HuH-7.5 (cell line): ENCODE data around the gene CMTM8.

Experiments used
- DNase-seq: peaks from one replicate; pipeline ENCODE4 v3.0.0; 2011; ENCODE audit warnings: low spot score

Gene CMTM8

DNA sequence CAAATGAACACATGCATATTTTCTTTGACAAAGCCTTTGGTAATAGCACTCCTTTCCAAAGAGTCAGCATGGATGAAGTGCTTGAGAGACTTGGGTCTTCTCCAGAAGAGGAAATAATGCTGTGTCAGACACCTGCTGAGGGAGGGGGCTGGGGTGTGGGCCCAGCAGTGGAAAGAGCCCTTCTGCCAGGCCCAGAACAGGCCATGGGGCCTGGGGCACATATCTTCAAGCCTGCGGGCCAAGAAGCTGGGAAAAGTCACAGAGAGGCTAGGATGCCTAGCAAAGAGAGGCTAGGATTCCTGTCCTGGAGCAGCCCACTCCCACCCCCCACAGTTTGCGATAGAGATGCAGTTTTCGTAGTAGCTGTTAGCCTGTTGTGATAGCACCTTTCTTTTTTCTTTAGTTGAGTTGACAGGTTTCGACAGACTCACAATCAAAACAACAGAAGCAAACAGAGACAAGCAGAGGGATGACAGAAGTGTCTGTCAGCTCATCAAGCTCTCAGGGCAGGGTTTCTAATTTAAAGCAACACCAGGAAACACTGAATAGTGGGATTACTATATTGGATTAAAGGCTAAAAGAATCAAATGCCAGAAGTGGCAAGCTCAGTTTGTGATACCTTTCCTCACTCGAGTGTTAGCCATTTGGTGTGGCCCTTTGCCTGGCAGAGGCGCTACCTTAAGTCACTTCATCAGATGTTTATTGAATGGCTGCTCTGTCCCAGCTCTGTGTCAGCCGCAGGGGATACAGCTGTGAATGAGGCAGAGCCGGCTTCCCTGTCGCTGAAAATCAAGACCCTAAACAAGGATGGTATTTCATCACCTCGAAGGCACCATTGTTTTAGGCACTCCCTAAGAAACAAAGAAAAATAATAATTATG, 172.1 kb downstream of the CMTM8 start:
- DNase-seq = no peak

DNA sequence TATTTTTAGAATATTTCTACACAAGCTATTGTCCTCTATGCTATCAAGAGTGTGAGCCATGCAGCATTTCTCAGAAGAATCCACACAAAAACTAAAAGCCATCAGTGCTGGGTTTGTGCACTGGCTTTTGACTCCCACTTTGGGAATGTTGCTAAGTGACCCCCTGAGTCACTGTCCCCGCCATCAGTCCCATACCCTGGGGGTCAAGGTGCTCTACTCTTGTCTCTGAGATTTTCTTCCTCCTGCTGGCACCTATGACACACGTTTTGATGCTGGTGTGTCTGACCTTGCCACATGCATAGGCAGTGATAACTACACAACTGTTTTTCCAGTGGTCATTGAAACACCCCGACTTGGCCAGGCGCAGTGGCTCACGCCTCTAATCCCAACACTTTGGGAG, 173.0 kb downstream of the CMTM8 start:
- DNase-seq = no peak

DNA sequence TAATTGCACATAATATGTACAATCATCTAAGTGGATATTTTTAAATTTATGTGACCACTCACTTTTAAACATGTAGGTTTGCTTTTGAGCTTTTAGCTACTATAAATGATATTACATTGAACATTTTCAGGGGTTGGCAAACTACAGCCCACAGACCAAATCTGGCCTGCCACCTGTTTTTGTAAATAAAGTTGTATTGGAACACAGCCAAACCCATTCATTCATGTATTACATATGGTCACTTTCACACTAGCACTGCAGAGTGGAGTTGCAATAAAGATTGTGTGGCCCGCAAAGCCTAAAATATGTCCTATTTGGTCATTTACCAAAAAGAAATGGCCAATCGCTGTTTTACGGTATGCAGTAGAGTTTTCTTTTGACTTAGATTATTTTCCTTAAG, 174.4 kb downstream of the CMTM8 start:
- no peak for DNase-seq

DNA sequence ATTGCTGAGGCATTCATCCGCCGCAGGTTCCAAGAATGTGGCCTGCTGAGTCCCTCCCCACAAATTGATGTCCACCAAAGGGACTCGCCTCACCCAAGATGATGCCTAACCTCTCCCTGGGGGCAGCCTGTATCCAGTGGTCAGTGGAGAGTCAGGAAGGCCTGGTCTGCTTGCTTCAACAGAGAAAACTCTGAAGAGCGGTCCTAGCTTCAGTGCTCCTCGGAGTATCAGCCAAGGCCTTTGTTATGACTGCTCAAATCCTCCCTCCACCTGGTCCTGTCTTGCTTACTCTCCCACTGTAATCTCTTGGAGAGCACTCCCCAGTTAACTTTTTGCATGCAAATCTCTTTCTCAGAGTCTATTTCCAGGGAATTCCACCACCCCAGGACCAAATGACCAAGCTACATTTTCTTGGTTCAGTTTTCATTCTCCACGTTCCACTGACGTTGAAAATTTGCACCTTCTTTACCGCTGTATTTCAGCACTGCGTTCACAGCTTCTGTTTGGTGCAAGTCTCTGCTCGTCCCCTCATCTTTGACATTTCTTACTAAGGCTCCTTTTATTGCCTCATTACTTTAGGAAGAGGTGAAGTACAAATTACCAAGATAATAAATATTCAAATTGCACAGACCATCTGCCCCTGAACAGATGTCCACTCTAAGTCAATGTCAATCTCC, 175.5 kb downstream of the CMTM8 start:
- DNase-seq = no peak

DNA sequence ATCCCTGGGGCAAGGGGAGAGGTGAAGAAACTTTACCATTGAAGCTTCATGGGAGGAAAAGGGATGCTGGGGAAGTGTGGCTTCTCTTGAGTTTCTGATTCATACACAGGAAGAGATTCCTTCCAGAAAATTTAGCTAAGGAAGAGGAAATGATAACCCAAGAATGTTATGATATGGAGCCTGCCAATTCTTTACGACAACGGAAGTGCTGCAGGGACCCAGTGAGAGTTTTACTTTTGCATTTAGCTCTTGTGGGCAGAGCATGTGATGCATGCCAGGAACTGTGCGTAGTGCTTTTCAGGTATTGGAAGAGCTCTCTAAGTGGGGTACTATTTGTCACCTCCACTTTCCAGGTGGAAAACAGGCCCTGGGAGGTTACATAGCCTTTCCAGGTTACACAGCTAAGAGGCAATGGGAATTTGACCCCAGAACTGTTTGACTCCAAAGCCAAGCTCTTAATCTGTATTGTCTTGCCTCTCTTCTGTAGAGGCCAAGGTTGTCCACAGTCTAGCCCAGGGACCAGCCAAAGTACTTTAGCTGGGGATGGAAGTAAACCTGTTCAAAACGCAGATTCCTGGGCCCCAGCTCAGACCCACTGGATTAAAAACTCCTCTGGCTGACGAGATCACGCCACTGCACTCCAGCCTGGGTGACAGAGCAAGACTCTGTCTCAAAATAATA, 176.2 kb downstream of the CMTM8 start:
- no peak for DNase-seq

DNA sequence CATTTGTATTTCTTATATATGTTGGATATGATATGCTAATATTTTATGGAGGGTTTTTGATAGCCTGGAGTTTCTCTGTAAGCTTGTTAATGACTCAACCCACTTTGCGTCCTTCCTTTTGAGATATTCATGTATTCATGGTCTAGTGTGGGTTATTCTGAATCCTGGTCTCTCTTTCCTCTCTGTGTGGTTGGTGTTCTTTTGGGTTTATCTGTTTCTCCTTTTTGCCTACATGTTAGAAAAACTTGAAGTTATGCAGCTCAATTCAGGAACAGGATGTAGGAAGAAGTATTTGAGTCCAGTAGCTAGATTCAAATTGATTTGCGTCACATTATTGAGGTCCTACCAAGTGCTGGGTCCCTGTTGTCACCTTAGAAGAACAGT, 181.3 kb downstream of the CMTM8 start:
- no peak for DNase-seq
